ENCODE data around the gene JAM3. TPM values are rescaled to one million over a fixed set of nuclear protein-coding genes. Genes with fewer than 3 reads are reported as not detected.

JAM3 gene
- total and polyA plus RNA-seq, 2 of the 4 experiments (the other 2 are of a cell fraction), result 38.0 to 71.5 TPM

DNA sequence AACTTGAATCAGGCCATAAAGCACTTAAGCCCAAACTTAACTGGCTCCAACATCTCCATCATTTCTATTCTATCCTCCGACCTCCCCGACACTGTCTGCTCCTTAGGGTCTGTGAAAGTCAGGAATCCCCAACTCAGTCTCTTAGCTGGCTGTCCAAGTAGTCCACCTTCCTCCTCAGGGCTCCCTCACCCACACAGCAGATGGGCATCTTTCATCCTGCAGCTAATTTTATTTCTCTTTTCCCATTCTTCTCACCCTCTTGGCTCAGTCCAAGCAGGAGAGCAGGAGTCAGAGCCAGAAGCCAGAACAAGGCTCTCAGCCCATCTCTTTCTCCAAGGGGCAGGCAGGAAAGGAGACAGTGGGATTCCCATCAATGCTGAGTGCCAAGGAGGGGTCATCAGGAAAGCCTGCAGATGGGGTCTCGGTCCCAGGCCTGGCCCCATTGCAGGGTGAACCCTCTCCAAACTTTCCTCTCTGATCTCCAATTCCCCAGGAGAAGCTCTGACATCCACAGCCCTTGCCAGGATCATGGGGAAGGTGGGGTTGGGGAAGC lies 40.4 kb upstream of the JAM3 start:
- in situ Hi-C loops (cut with MboI; ENCODE audit: low sequenced_read_pairs), result no loop called here
- peaks cover 62% of the 10 kb centered on the region for H3K27me3 ChIP-seq (ENCODE audit: control insufficient read depth, insufficient read depth, low read length)
- no peaks in the 10 kb centered on the region for H3K36me3 ChIP-seq (ENCODE audit: control insufficient read depth, insufficient read depth, low read length)

More for the DNA sequence above, 40.4 kb upstream of the JAM3 start:
- Histone ChIP-seq H2AK5ac (ENCODE audit: low read depth, low read length) (no peak overlapping the region), H3K4me1 (ENCODE audit: control insufficient read depth, insufficient read depth, low read length) (no peaks in the 10 kb centered on the region), H3K56ac (ENCODE audit: extremely low read depth, insufficient read depth, low read length) (no peak overlapping the region), H4K91ac (ENCODE audit: insufficient read depth, low read depth, low read length) (no peak overlapping the region), H3K79me1 (ENCODE audit: low read depth in 1 of 2, low read length in 2 of 2) (no peaks in the 10 kb centered on the region), H4K8ac (ENCODE audit: low read depth in 2 of 2, low read length in 2 of 2) (no peak overlapping the region), H2BK5ac (ENCODE audit: low read depth, low read length, poor library complexity, severe bottlenecking) (no peak overlapping the region), H3K4me3 (ENCODE audit: insufficient read depth, low read depth, low read length) (no peak overlapping the region), H3K4ac (ENCODE audit: low read depth, low read length) (no peak overlapping the region), H3K18ac (ENCODE audit: low read depth, low read length) (no peak overlapping the region), H2BK120ac (ENCODE audit: low read depth, low read length) (no peak overlapping the region), H3K9me1 (ENCODE audit: insufficient read depth, low read length) (no peaks in the 10 kb centered on the region), H2BK15ac (ENCODE audit: low read depth, low read length) (no peak overlapping the region), H3K14ac (replicated peaks; ENCODE audit: low read depth, low read length) (no peak overlapping the region), H3K9ac (ENCODE audit: low read depth, low read length) (no peak overlapping the region), H2BK20ac (ENCODE audit: low read depth, low read length) (no peak overlapping the region), H4K5ac (ENCODE audit: low read depth, low read length) (no peak overlapping the region), H2AK9ac (replicated peaks; ENCODE audit: low read depth, low read length, poor library complexity) (no peak overlapping the region), H4K20me1 (ENCODE audit: insufficient read depth, low read length) (no peaks in the 10 kb centered on the region), H3K4me2 (ENCODE audit: low read depth, low read length) (no peak overlapping the region), H3K27ac (ENCODE audit: insufficient read depth, low read length) (no peak overlapping the region), H2AFZ (replicated peaks; ENCODE audit: low read length, poor library complexity) (no peak overlapping the region), H3K9me3 (ENCODE audit: control insufficient read depth, insufficient read depth, low read length) (no peaks in the 10 kb centered on the region), H3K23ac (ENCODE audit: low read depth, low read length) (no peak overlapping the region)
- DNase-seq (no peak), ATAC-seq (ENCODE audit: low read depth) (no peak)
- TF ChIP-seq MAZ (IDR thresholded peaks at IDR 0.05; ENCODE audit: borderline replicate concordance, low read depth, low read length), result no peak
- 44% methylated on average over 2 of the region's 3 CpGs; no CpG with 5 or more reads in 1 of the 2 experiments for WGBS, 2 experiments (ENCODE audit: extremely low coverage in 2 of 2, insufficient read length in 1 of 2)
- dilution Hi-C loops (cut with HindIII; ENCODE audit: low sequenced_read_pairs, unreplicated experiment), result no loop called here
- no TSS peak for BruUV-seq (replicated peaks)
- intact Hi-C loops (cut with micrococcal nuclease), result no loop called here
- ChIA-PET POLR2A (ENCODE audit: unreplicated experiment) (interaction anchor here (0.6 kb wide), 1 partner anchor 1961 kb away, joined by 4 read pairs; no protein-coding TSS in a partner anchor), CTCF (no interaction called here)
